WERI-Rb-1 (cell line): Measurements from ENCODE around the gene THBS2.

Experiments
- DNase-seq: peaks from one replicate; pipeline ENCODE4 v3.0.0-alpha.2; 2020
- H3K27ac ChIP-seq: fragments of 250-450 bp; sonication (Bioruptor Pico); 2 replicates; pipeline ENCODE4 v1.5.1; 2020; ENCODE audit warnings: mild to moderate bottlenecking, moderate library complexity
- H3K27me3 ChIP-seq: fragments of 250-450 bp; sonication (Bioruptor Pico); 2 replicates; pipeline ENCODE4 v1.5.1; 2021; ENCODE audit warnings: mild to moderate bottlenecking, low read depth, moderate library complexity; ENCODE audit not compliant: insufficient read depth, severe bottlenecking
- H3K36me3 ChIP-seq: fragments of 250-450 bp; sonication (Bioruptor Pico); 2 replicates; pipeline ENCODE4 v1.5.1; 2020; ENCODE audit warnings: mild to moderate bottlenecking, moderate library complexity
- H3K4me3 ChIP-seq: 2 replicates; pipeline ENCODE4 v1.5.1; 2011; ENCODE audit warnings: low read depth, mild to moderate bottlenecking, control low read depth, low read length
- H3K9me3 ChIP-seq: fragments of 250-450 bp; sonication (Bioruptor Pico); 2 replicates; pipeline ENCODE4 v1.5.1; 2021; ENCODE audit warnings: mild to moderate bottlenecking, moderate library complexity; ENCODE audit not compliant: severe bottlenecking
- TF ChIP-seq, protein P1 (sequence below): IDR thresholded peaks from 2 replicates; pipeline ENCODE4 v1.5.1; 2011; ENCODE audit warnings: low read depth, mild to moderate bottlenecking, control low read depth, inconsistent platforms, low read length

THBS2 gene

DNA sequence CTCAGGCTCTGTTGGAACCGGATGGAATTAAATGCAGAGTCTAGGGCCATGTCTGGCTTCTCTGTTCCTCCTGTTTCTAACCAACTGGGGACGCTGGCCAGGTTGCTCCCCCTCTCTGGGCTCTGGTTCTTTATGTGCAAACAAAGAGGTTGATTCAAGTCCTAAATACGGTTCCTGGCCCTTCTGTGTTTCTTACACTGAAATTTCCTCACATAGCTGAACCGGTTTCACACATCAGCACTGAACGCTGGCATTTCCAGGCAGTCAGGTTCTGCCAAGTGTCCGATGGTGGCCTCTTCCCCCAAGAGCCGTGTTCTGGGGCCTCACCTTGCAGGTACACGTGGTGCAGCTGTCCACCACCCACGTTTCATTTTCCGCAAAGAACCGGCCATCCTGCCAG, 13.5 kb downstream of the THBS2 start:
- no peak for DNase-seq
- Histone ChIP-seq H3K36me3 (no peaks in the 10 kb centered on the region), H3K27me3 (no peaks in the 10 kb centered on the region), H3K9me3 (no peaks in the 10 kb centered on the region), H3K4me3 (no peak overlapping the region), H3K27ac (no peak overlapping the region)
- TF ChIP-seq, protein P1, sequence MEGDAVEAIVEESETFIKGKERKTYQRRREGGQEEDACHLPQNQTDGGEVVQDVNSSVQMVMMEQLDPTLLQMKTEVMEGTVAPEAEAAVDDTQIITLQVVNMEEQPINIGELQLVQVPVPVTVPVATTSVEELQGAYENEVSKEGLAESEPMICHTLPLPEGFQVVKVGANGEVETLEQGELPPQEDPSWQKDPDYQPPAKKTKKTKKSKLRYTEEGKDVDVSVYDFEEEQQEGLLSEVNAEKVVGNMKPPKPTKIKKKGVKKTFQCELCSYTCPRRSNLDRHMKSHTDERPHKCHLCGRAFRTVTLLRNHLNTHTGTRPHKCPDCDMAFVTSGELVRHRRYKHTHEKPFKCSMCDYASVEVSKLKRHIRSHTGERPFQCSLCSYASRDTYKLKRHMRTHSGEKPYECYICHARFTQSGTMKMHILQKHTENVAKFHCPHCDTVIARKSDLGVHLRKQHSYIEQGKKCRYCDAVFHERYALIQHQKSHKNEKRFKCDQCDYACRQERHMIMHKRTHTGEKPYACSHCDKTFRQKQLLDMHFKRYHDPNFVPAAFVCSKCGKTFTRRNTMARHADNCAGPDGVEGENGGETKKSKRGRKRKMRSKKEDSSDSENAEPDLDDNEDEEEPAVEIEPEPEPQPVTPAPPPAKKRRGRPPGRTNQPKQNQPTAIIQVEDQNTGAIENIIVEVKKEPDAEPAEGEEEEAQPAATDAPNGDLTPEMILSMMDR: no peak

DNA sequence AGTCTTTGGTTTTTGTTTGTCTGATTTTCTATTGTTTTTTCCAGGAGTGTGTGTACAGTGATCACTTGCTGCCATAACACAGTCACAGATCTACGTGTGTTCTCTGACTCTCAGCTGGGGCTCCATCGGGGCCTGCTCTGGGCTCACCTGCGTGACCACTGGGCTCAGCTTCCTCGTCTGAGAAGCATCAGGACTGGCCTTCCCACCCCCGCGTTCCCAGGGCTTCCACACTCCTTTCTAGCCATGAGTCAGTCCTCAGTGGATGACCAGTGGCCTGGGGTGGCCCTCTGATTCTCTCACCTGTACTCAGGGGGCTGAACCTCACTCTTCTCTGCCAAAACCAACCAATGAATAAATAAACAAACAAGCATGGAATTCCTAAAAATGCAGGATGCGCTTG, 14.5 kb downstream of the THBS2 start:
- no peaks in the 10 kb centered on the region for H3K36me3 ChIP-seq
- TF ChIP-seq, protein P1: no peak
- no peaks in the 10 kb centered on the region for H3K9me3 ChIP-seq
- H3K27me3 ChIP-seq: no peaks in the 10 kb centered on the region
- no peak overlapping the region for H3K27ac ChIP-seq
- H3K4me3 ChIP-seq: no peak overlapping the region
- no peak for DNase-seq

DNA sequence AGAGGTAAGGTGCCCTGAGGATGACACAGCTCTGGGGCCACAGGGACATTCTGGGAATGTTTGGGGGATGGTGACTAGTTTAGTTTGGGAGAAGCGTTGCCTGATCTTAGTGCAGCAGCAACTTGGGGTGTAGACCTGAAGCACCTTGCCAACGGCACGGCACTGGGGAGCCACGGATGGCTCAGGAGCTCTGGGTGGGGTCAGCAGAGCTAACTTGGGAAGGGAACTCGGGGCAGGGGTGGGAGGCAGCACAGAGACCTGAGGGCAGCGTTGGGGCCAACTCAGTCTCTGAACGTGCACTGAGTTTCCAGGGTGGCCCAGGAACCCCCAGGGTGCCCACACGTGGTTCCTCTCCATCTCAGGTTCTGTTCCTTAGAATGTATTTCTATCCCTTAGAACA, 14.9 kb downstream of the THBS2 start:
- no peak for DNase-seq
- H3K27ac ChIP-seq: no peak overlapping the region
- no peaks in the 10 kb centered on the region for H3K27me3 ChIP-seq
- no peak overlapping the region for H3K4me3 ChIP-seq
- no peaks in the 10 kb centered on the region for H3K9me3 ChIP-seq
- no peaks in the 10 kb centered on the region for H3K36me3 ChIP-seq
- TF ChIP-seq, protein P1: no peak

DNA sequence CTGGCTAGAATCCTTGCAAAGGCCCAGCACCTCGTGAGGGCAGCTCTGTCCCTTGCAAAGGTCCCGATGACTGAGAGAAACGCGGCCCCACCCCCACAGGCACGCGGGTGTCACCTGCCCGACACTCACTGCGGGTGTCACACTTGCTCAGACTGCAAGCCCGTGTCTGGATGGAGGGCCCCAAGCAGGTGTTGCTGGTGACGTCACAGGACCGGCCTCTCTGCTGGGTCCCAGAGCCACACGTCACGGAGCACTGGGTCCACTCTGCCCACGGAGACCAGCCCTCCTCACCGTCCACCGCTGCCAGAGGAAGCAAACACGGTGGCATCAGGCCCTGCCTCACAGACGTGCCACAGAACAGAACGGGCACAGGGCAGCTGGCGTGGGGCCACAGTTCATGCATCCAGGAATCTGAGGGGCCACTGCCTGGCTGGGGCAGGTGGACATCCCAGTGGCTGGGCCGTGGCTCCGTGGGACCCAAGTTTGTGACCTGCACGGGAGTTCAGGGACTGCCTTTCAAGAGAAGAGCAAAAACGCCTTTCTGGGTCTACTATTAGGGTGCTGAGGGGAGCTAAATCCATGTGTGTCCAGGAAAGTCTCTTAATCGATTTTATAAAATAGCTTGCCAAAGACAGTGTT, 16.0 kb downstream of the THBS2 start:
- H3K27ac ChIP-seq: no peak overlapping the region
- H3K9me3 ChIP-seq: no peaks in the 10 kb centered on the region
- no peaks in the 10 kb centered on the region for H3K36me3 ChIP-seq

DNA sequence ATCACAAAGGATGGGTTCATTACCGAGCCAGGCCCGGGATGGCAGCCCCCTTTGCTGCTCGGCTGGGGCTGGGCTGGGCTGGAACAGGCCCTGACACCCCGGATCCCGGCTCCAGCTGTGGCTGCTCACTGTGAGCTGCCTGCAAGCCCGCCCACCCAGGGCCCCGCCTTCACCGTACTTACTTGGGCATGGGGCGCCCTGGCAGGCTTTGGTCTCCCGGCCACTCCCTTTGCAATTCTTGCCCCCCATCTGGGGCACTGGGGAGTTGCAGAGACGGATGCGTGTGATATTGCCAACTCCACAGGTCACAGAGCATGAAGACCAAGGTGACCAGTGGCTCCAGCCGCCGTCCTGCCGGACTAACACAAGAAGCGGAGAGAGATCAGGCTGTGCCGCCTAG, 16.7 kb downstream of the THBS2 start:
- DNase-seq: no peak
- H3K9me3 ChIP-seq: no peaks in the 10 kb centered on the region
- H3K27ac ChIP-seq: no peak overlapping the region
- TF ChIP-seq, protein P1: no peak
- H3K27me3 ChIP-seq: no peaks in the 10 kb centered on the region
- H3K4me3 ChIP-seq: no peak overlapping the region
- no peaks in the 10 kb centered on the region for H3K36me3 ChIP-seq

More for the DNA sequence above, 16.0 kb downstream of the THBS2 start:
- no peaks in the 10 kb centered on the region for H3K27me3 ChIP-seq
- H3K4me3 ChIP-seq: no peak overlapping the region
- DNase-seq: no peak
- TF ChIP-seq, protein P1: no peak

DNA sequence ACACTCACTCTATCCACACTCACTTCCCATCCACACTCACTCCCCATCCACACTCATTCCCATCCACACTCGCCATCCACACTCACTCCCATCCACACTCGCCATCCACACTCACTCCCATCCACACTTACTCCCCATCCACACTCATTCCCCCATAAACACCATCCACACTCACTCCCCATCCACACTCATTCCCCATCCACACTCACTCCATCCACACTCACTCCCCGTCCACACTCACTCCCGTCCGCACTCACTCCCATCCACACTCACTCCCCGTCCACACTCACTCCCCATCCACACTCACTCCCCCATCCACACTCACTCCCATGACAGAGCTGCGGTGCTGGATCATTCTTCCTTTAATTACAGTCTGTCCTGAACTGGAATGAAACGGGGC, 17.1 kb downstream of the THBS2 start:
- no peaks in the 10 kb centered on the region for H3K36me3 ChIP-seq
- H3K9me3 ChIP-seq: no peaks in the 10 kb centered on the region
- H3K27ac ChIP-seq: no peak overlapping the region
- no peak for DNase-seq
- TF ChIP-seq, protein P1: no peak
- H3K27me3 ChIP-seq: no peaks in the 10 kb centered on the region
- no peak overlapping the region for H3K4me3 ChIP-seq
